IMR-90 (cell line): ENCODE results near the gene IQUB. TPM values are rescaled to one million over a fixed set of nuclear protein-coding genes. Genes with fewer than 3 reads are reported as not detected.

Source experiments
- ATAC-seq: fragments of 200-7000 bp; cut with Tn5 transposase; 2 replicates; pipeline ENCODE4 v1.9.1; 2020; ENCODE audit warnings: low read depth, mild to moderate bottlenecking, moderate library complexity
- BruUV-seq: library from RNA; stranded (reverse); fragments of 400-500 nt; replicated peaks from 2 replicates; lab custom pipeline; 2021; lab: Mats Ljungman, UMichigan
- CTCF ChIA-PET: fragments of 300-600 bp; formaldehyde crosslinking; extraction: SDS; loops from one replicate; lab custom pipeline; 2021; ENCODE audit warnings: antibody characterized with exemption; lab: Yijun Ruan, JAX
- POLR2A ChIA-PET: fragments of 300-600 bp; sonication (Branson Sonifier 250); formaldehyde crosslinking; loops from one replicate; lab custom pipeline; 2022; ENCODE audit warnings: antibody characterized with exemption; ENCODE audit not compliant: unreplicated experiment; lab: Charles Lee
- DNase-seq: peaks from one replicate; pipeline ENCODE4 v3.0.0; 2013
- H2AFZ ChIP-seq: replicated peaks from 2 replicates; pipeline ENCODE3; 2013; ENCODE audit warnings: low read length, mild to moderate bottlenecking; ENCODE audit not compliant: poor library complexity
- H2AK5ac ChIP-seq: 2 replicates; pipeline ENCODE4 v1.6.1; 2013; ENCODE audit warnings: low read depth, low read length, inconsistent platforms
- H2AK9ac ChIP-seq: replicated peaks from 2 replicates; pipeline ENCODE3; 2013; ENCODE audit warnings: mild to moderate bottlenecking, low read depth, low read length, moderate library complexity; ENCODE audit not compliant: poor library complexity
- H2BK120ac ChIP-seq: 2 replicates; pipeline ENCODE4 v1.6.1; 2013; ENCODE audit warnings: low read depth, low read length, inconsistent platforms
- H2BK15ac ChIP-seq: 3 replicates; pipeline ENCODE4 v1.6.1; 2013; ENCODE audit warnings: low read depth, low read length, inconsistent platforms
- H2BK20ac ChIP-seq: 2 replicates; pipeline ENCODE4 v1.6.1; 2013; ENCODE audit warnings: low read depth, mild to moderate bottlenecking, inconsistent platforms, low read length, moderate library complexity
- H2BK5ac ChIP-seq: 2 replicates; pipeline ENCODE4 v1.6.1; 2013; ENCODE audit warnings: mild to moderate bottlenecking, low read depth, low read length, inconsistent platforms; ENCODE audit not compliant: poor library complexity, severe bottlenecking
- H3K14ac ChIP-seq: replicated peaks from 2 replicates; pipeline ENCODE4 v1.6.1; 2013; ENCODE audit warnings: low read depth, low read length, inconsistent platforms
- H3K18ac ChIP-seq: 2 replicates; pipeline ENCODE4 v1.6.1; 2013; ENCODE audit warnings: low read depth, low read length, control low read depth
- H3K23ac ChIP-seq: 2 replicates; pipeline ENCODE4 v1.6.1; 2013; ENCODE audit warnings: low read depth, low read length, inconsistent platforms
- H3K27ac ChIP-seq: 2 replicates; pipeline ENCODE4 v1.5.1; 2013; ENCODE audit warnings: mild to moderate bottlenecking, control low read depth, low read length; ENCODE audit not compliant: insufficient read depth
- H3K27me3 ChIP-seq: 2 replicates; pipeline ENCODE4 v1.6.1; 2013; ENCODE audit warnings: low read length; ENCODE audit not compliant: control insufficient read depth, insufficient read depth
- H3K36me3 ChIP-seq: 2 replicates; pipeline ENCODE4 v1.6.1; 2013; ENCODE audit warnings: low read length, mixed read lengths; ENCODE audit not compliant: control insufficient read depth, insufficient read depth
- H3K4ac ChIP-seq: 2 replicates; pipeline ENCODE4 v1.6.1; 2013; ENCODE audit warnings: low read depth, low read length, inconsistent platforms
- H3K4me1 ChIP-seq: 2 replicates; pipeline ENCODE4 v1.6.1; 2013; ENCODE audit warnings: low read length, mixed read lengths; ENCODE audit not compliant: control insufficient read depth, insufficient read depth
- H3K4me2 ChIP-seq: 2 replicates; pipeline ENCODE4 v1.6.1; 2013; ENCODE audit warnings: low read depth, mild to moderate bottlenecking, control low read depth, low read length, moderate library complexity
- H3K4me3 ChIP-seq: 2 replicates; pipeline ENCODE4 v1.5.1; 2013; ENCODE audit warnings: low read depth, mild to moderate bottlenecking, control low read depth, low read length, moderate library complexity; ENCODE audit not compliant: insufficient read depth
- H3K56ac ChIP-seq: 2 replicates; pipeline ENCODE4 v1.6.1; 2013; ENCODE audit warnings: low read length, inconsistent platforms; ENCODE audit not compliant: insufficient read depth; ENCODE audit errors: extremely low read depth
- H3K79me1 ChIP-seq, 2 experiments: 2 replicates each; pipeline ENCODE4 v1.6.1; 2013; ENCODE audit warnings: low read length in 2 of 2, inconsistent platforms in 1 of 2, low read depth in 1 of 2
- H3K9ac ChIP-seq: 2 replicates; pipeline ENCODE4 v1.6.1; 2013; ENCODE audit warnings: low read depth, low read length, control low read depth
- H3K9me1 ChIP-seq: 2 replicates; pipeline ENCODE4 v1.6.1; 2013; ENCODE audit warnings: low read length, inconsistent platforms; ENCODE audit not compliant: insufficient read depth
- H3K9me3 ChIP-seq: 2 replicates; pipeline ENCODE4 v1.6.1; 2013; ENCODE audit warnings: low read length; ENCODE audit not compliant: control insufficient read depth, insufficient read depth
- H4K20me1 ChIP-seq: 2 replicates; pipeline ENCODE4 v1.6.1; 2013; ENCODE audit warnings: low read length, inconsistent platforms; ENCODE audit not compliant: insufficient read depth
- H4K5ac ChIP-seq: 2 replicates; pipeline ENCODE4 v1.6.1; 2013; ENCODE audit warnings: mild to moderate bottlenecking, low read depth, low read length, control low read depth
- H4K8ac ChIP-seq, 2 experiments: 2 replicates each; pipeline ENCODE4 v1.6.1; 2013; ENCODE audit warnings: low read depth in 2 of 2, low read length in 2 of 2, control low read depth in 1 of 2, inconsistent platforms in 1 of 2
- H4K91ac ChIP-seq: 2 replicates; pipeline ENCODE4 v1.6.1; 2013; ENCODE audit warnings: low read depth, low read length, inconsistent platforms; ENCODE audit not compliant: insufficient read depth
- BHLHE40 ChIP-seq: fragments of 150-350 bp; IDR thresholded peaks from 2 replicates; pipeline ENCODE4 v1.6.1; 2016; ENCODE audit warnings: mild to moderate bottlenecking, low read depth, low read length
- CEBPB ChIP-seq: IDR thresholded peaks from 2 replicates; pipeline ENCODE4 v1.6.1; 2012; ENCODE audit warnings: low read depth, low read length, improper control_type of control experiment
- CHD1 ChIP-seq: IDR thresholded peaks from 2 replicates; pipeline ENCODE4 v1.6.1; 2012; ENCODE audit warnings: low read depth, low read length, improper control_type of control experiment
- ELK1 ChIP-seq: fragments of 150-350 bp; IDR thresholded peaks from 2 replicates; pipeline ENCODE4 v1.6.1; 2016; ENCODE audit warnings: low read depth, mild to moderate bottlenecking, low read length, moderate library complexity, borderline replicate concordance
- FOS ChIP-seq: fragments of 150-350 bp; IDR thresholded peaks from 2 replicates; pipeline ENCODE4 v1.6.1; 2016; ENCODE audit warnings: low read depth, low read length
- MAFK ChIP-seq: IDR thresholded peaks from 2 replicates; pipeline ENCODE4 v1.6.1; 2012; ENCODE audit warnings: low read depth, low read length, improper control_type of control experiment
- MXI1 ChIP-seq: IDR thresholded peaks from 2 replicates; pipeline ENCODE4 v1.6.1; 2012; ENCODE audit warnings: low read depth, mild to moderate bottlenecking, low read length, moderate library complexity, borderline replicate concordance
- POLR2A ChIP-seq: IDR thresholded peaks from 2 replicates; pipeline ENCODE4 v1.6.1; 2012; ENCODE audit warnings: mild to moderate bottlenecking, low read depth, low read length
- RAD21 ChIP-seq: IDR thresholded peaks from 2 replicates; pipeline ENCODE4 v1.6.1; 2012; ENCODE audit warnings: low read length, improper control_type of control experiment
- RCOR1 ChIP-seq: IDR thresholded peaks from 2 replicates; pipeline ENCODE4 v1.6.1; 2012; ENCODE audit warnings: mild to moderate bottlenecking, low read length, improper control_type of control experiment; ENCODE audit not compliant: insufficient replicate concordance
- RFX5 ChIP-seq: IDR thresholded peaks from 2 replicates; pipeline ENCODE4 v1.8.0; 2012; ENCODE audit warnings: low read depth, mild to moderate bottlenecking, low read length, moderate library complexity
- USF2 ChIP-seq: fragments of 150-350 bp; IDR thresholded peaks from 2 replicates; pipeline ENCODE4 v1.6.1; 2017; ENCODE audit warnings: mild to moderate bottlenecking, antibody characterized with exemption, low read length, low read depth
- dilution Hi-C: fragments of 300-500 bp; cut with HindIII; formaldehyde crosslinking; loops from one replicate; pipeline ENCODE4 v1.14.3; 2018; ENCODE audit warnings: low sequenced_read_pairs; ENCODE audit not compliant: unreplicated experiment
- in situ Hi-C: fragments of 300-500 bp; cut with MboI; formaldehyde crosslinking; loops from 3 replicates; pipeline ENCODE4 v1.14.3; 2019; ENCODE audit warnings: low sequenced_read_pairs, inconsistent platforms, mixed read lengths
- intact Hi-C: fragments of 100-400 bp; cut with micrococcal nuclease; formaldehyde crosslinking; loops from 2 replicates; pipeline ENCODE4 v1.10.0; 2022
- polyA plus RNA-seq, 3 experiments: library from polyadenylated mRNA; depleted of rRNA; stranded (reverse); fragments of >200 nt; gene quantifications; 2 replicates each; pipeline ENCODE4 v1.2.3, GENCODE V29; 2012; ENCODE audit warnings: low replicate concordance in 1 of 3
- total RNA-seq: library from RNA; depleted of rRNA; stranded (reverse); fragments of >200 nt; gene quantifications from 2 replicates; pipeline ENCODE4 v1.2.3, GENCODE V29; 2012

The IQUB gene
- total and polyA plus RNA-seq, 2 of the 4 experiments (the other 2 are of a cell fraction), result 0.05 to 0.18 TPM

- Histone ChIP-seq H3K23ac (no peak overlapping the region), H3K14ac (no peak overlapping the region), H2BK20ac (no peak overlapping the region), H3K4me1 (no peaks in the 10 kb centered on the region), H4K20me1 (no peaks in the 10 kb centered on the region), H2AK5ac (no peak overlapping the region), H3K56ac (no peak overlapping the region), H3K36me3 (no peaks in the 10 kb centered on the region), H4K8ac (no peak overlapping the region), H2BK5ac (no peak overlapping the region), H4K5ac (no peak overlapping the region), H3K18ac (no peak overlapping the region), H3K27ac (no peak overlapping the region), H2AFZ (no peak overlapping the region), H2BK120ac (no peak overlapping the region), H3K9ac (no peak overlapping the region), H4K91ac (no peak overlapping the region), H3K9me1 (no peaks in the 10 kb centered on the region), H3K27me3 (no peaks in the 10 kb centered on the region), H3K4me2 (no peak overlapping the region), H3K4ac (no peak overlapping the region), H2BK15ac (no peak overlapping the region), H3K79me1 (no peaks in the 10 kb centered on the region), H3K9me3 (peaks cover 6% of the 10 kb centered on the region; the same call in 1 of the 2 replicates), H2AK9ac (no peak overlapping the region), H3K4me3 (no peak overlapping the region)
- no peak for DNase-seq
- no peak for ATAC-seq
- ChIA-PET CTCF (no interaction called here), POLR2A (no interaction called here)
- in situ Hi-C loops (no loop called here), dilution Hi-C loops (no loop called here), intact Hi-C loops (no loop called here)
- no TSS peak for BruUV-seq
- TF ChIP-seq RFX5 (no peak), ELK1 (no peak), POLR2A (no peak), BHLHE40 (no peak), RAD21 (no peak), FOS (no peak), CHD1 (no peak), MXI1 (no peak), MAFK (no peak), RCOR1 (no peak), USF2 (no peak), CEBPB (no peak)
Observed at GRCh38 chr7:123424463-123424862, 109.9 kb downstream of the IQUB start.
